Choroid plexus epithelial cell (primary cell): ENCODE results near the gene MARK1.

Source experiments
- DNase-seq: peaks from one replicate; pipeline ENCODE4 v3.0.0-alpha.2; 2010; ENCODE audit warnings: low read depth
- H3K4me3 ChIP-seq: 2 replicates; pipeline ENCODE4 v1.5.1; 2011; ENCODE audit warnings: low read depth, mild to moderate bottlenecking, control low read depth, low read length, moderate library complexity
- TF ChIP-seq, protein P1 (sequence below): conservative IDR thresholded peaks from 2 replicates; pipeline ENCODE4 v1.5.1; 2011; ENCODE audit warnings: low read depth, mild to moderate bottlenecking, control low read depth, inconsistent platforms, low read length, moderate library complexity

Gene MARK1

GRCh38 chr1:220708936-220709801, 181.2 kb downstream of the MARK1 start:
- H3K4me3 ChIP-seq = no peak overlapping the region
- TF ChIP-seq, protein P1, sequence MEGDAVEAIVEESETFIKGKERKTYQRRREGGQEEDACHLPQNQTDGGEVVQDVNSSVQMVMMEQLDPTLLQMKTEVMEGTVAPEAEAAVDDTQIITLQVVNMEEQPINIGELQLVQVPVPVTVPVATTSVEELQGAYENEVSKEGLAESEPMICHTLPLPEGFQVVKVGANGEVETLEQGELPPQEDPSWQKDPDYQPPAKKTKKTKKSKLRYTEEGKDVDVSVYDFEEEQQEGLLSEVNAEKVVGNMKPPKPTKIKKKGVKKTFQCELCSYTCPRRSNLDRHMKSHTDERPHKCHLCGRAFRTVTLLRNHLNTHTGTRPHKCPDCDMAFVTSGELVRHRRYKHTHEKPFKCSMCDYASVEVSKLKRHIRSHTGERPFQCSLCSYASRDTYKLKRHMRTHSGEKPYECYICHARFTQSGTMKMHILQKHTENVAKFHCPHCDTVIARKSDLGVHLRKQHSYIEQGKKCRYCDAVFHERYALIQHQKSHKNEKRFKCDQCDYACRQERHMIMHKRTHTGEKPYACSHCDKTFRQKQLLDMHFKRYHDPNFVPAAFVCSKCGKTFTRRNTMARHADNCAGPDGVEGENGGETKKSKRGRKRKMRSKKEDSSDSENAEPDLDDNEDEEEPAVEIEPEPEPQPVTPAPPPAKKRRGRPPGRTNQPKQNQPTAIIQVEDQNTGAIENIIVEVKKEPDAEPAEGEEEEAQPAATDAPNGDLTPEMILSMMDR = no peak
- no peak for DNase-seq

DNA sequence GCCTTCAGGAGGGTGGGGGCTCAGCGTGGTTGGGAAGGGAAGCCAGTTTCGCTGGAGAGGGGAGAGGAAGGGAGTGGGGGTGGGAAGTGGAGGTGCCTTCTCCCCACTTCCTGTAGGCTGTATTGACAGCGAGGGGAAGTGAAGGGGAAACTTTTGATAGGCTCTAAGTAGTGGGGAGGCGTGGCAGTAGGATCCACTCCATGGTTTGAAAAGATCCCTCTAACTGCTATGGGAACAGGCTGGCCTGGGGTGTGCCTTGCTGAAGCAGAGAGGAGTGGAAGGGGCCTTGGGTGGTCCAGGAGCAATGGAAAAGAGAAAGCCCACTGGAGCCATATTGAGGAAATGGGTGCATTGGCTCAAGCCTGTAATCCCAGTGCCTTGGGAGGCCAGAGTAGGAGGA, 182.4 kb downstream of the MARK1 start:
- TF ChIP-seq, protein P1 = no peak
- H3K4me3 ChIP-seq = no peak overlapping the region
- no peak for DNase-seq

- TF ChIP-seq, protein P1 = no peak
- no peak for DNase-seq
- H3K4me3 ChIP-seq = no peak overlapping the region
Measured at GRCh38 chr1:220711056-220711809, 183.3 kb downstream of the MARK1 start.
